TTC549 (cell line): ENCODE results near the gene MRPL33.

Source experiments
- FAIRE-seq: peaks from 2 replicates; lab custom pipeline; 2012; peaks lifted over from hg19 to GRCh38; lab: Jason Lieb, UNC

Gene MRPL33

GRCh38 chr2:27810455-27810854 lies 38.9 kb downstream of the MRPL33 start:
- no peak for FAIRE-seq

DNA sequence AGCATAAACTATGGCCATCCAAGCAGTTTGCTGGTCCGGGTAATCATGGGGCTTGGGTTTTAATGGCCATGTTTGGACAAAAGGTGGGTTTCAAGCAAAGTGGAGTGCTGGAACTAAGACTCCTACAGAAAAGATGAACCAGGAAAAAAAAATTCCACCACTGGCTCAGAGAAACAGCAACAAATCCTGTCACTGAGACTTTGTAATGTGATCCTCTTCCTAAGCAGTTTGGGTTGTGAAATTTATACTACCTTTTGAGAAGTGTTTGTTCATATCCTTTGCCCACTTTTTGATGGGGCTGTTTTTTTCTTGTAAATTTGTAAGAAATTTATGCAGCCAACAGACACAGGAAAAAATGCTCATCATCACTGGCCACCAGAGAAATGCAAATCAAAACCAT lies 40.2 kb downstream of the MRPL33 start:
- no peak for FAIRE-seq

DNA sequence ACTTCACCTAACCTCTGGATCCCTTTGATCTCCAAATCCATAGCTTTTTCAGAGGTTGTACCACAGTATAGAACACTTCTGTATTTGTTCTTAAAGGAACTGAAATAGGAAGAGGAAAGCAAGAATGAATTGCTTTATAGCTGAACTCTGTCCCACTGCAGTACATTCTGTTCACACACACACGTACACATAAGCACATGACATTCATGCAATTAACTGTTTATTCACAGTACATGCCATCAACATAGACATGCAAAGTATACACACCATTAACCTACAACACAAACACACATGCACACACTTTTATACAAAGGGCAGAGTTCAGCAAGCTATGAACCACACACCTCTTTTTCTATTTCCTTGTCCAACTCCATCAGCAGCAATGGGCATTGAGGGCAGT lies 43.2 kb downstream of the MRPL33 start:
- no peak for FAIRE-seq

GRCh38 chr2:27815860-27816438 lies 44.4 kb downstream of the MRPL33 start:
- no peak for FAIRE-seq

- FAIRE-seq, result no peak
Observed at GRCh38 chr2:27822049-27822448, 50.5 kb downstream of the MRPL33 start.

- no peak for FAIRE-seq
Observed at GRCh38 chr2:27823135-27823534, 51.6 kb downstream of the MRPL33 start.

DNA sequence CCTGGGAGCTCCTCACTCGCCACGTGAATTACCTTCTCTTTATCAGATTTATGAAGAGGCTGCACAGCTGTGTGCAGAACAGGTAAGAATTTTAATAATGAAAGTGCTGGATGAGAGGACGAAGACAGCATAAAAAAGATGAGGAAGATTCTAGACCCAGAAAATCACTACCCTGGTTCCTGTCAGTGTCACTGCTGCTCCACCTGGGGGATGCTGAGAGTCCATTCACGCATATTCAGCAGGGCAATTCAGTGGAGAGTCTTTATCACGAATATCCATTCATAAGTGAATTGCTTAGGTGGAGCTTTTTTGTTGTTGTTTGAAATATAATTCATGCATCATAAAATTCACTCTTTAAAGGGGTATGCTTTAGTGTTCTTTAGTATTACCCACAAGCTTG lies 52.0 kb downstream of the MRPL33 start:
- no peak for FAIRE-seq

GRCh38 chr2:27824401-27824800 lies 52.9 kb downstream of the MRPL33 start:
- FAIRE-seq, result no peak

DNA sequence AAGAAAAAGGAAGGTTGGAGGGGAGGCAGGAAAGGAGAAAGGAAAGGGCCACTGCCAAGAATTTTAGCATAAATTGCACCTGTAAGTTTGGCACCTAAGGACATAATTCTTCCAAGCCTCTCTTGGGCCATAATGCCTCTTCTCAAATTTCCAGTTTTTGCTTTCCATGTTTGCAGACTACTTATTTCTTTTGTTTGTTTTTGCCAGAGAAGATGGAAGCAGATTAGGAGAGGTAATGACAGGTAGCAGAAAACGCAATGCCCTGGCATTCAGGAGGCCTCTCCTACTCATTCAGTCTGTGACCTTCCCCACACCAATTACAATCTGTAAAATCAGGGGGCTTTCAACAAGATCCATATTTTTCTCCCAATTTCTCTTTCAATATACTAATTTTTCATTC lies 56.8 kb downstream of the MRPL33 start:
- no peak for FAIRE-seq
